Left kidney (tissue), 2 donors: Measurements from ENCODE around the gene SCYL3. TPM values are rescaled to one million over a fixed set of nuclear protein-coding genes. Genes with fewer than 3 reads are reported as not detected.
"Not testable (repeated sequence)": the region's sequence is repeated elsewhere in the genome, so short reads cannot be mapped to it uniquely, and the experiment has no call there.

ENCODE experiments used
- DNase-seq: peaks from one replicate; pipeline ENCODE4 v3.0.0-alpha.2; 2013
- polyA plus RNA-seq: library from polyadenylated mRNA; unstranded; fragments of 120-200 nt; gene quantifications from one replicate; pipeline ENCODE4 v1.2.1, GENCODE V29; 2013; ENCODE audit not compliant: insufficient read length

Gene SCYL3
- polyA plus RNA-seq, 1 donor = 20.9 TPM

DNA sequence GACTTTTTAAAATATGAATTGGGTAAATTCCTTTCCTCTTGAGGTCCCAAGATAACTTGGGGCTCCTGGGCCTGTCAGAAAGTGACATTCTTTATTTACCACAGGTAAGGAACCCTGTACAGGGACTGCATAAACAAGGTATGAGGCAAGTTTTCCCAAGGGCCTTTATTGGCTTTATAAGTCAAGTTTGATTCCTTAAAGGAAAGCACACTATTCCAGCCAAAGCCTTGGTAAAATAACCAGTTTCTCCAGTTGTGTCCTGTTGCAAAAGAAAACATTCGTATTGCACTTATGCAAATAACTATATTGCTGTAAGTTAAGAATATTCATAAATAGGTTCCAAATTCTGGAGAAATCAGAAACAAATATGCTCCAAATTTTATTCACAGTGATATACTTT lies 77.1 kb downstream of the SCYL3 start:
- DNase-seq = no peak

DNA sequence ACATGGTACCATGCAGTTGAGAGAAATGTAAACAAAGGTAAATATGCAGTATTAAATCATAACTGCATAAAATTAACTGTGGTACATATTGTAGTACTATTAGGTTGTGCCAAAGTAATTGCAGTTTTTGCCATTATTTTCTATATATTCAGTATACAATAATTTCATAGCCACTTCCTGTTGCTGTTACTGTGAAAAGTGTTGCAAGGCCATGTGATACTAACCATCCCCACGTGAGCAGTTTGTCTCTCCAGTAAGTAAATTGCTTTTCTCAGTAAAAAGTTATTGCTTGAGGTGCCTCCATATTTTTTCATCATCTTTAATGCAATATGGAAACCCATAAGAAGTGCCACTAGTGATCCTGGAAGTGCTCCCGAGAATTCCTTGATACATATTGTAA lies 79.4 kb downstream of the SCYL3 start:
- no peak for DNase-seq

DNA sequence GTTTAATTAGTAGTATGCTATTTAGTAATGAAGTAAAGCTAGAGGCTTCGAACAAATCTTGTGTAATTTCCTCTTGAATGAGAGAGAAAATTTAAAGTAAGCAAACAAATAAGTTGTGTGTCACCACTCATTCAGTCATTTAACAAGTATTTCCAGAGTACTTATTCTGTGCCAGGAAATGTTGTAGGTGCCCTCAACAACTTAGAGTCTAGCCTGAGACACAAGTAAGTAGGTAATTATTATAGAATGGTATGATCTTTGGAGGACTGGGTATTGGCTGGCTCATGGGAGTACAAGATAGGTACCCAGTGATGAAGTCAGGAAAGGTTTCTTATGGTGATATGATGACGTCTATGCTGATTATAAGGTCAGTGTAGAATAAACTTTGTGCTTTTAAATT lies 81.6 kb downstream of the SCYL3 start:
- DNase-seq = no peak

DNA sequence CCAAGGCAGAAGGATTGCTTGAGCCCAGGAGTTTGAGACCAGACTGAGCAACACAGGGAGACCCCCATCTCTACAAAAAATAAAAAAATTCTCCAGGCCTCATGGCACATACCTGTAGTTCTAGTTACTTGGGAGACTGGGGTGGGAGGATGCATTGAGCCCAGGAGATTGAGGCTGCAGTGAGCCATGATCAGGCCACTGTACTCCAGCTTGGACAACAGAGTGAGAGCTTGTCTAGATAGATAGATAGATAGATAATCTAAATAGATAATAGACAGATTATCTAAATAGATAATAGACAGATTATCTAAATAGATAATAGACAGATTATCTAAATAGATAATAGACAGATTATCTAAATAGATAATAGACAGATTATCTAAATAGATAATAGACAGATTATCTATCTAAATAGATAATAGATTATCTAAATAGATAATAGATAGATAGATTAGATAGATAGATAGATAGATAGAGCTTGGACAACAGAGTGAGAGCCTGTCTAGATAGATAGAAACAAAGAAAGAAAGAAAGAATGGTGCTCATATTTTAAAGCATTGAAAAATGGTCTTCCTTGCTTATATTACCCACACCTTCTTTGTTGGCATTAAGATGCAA lies 82.2 kb downstream of the SCYL3 start:
- DNase-seq = not testable (repeated sequence)

DNA sequence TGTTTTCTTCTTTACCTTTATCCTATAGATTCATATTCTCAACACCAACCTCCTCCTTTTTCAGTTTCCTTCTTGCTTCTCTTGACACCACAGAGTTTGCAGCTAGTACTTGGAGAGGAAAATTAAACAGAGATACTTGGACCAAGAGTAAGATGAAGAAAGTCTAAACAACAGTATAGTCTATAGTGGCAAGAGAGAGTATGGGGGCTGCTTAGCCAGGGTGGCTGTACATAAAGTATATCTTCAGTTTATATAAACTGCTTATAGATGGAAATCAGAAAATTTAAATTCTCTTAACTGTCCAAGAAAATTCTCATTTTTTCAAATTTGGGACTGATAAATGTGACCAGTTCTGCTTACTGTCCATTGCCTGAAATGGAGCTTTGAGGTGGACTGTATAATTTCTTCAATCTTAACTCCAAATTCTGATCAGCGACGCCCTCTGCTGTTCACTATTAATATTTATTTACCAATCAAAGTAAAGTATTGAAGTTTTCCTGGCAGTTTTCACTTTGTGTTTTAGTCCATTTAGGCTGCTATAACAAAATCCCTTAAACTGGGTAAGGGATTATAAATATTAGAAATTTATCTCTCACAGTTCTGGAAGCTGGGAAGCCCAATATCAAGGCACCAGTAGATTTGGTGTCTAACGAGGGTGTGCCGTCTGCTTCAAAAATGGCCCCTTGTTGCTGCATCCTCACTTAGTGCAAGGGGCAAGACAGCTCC lies 84.2 kb downstream of the SCYL3 start:
- DNase-seq = no peak

DNA sequence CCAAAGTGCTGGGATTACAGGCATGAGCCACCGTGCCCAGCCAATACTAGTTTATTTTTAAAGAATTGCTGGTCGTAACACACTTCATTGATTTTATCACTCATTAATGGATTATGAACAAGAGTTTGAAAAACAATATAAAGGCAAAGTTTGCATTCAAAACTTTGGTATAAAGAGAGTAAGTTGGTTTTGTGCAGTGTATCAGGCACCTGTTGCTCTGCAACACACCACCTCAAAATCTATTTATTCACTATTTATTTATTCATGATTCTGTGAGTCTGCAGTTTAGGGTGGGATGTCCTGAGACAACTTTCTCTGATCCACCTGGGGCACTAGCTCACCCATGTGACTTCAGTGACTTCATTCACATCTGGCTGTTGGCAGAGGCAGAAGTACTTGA lies 88.8 kb downstream of the SCYL3 start:
- no peak for DNase-seq

DNA sequence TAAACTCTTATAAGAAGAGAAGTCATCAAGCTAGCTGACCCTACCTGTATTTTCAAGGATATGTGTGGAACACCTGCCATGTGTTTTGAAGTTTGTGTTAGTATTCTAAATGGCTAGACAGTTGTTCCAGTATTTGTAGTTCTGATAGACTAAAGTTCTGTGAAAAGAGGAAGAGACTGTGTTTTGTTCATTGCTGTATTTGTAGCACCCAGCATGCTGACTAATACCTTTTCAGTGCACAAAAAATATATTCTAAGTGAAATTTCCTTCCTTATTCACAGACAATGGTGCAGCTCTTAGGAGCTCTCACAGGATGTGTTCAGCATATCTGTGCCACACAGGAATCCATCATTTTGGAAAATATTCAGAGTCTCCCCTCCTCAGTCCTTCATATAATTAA lies 90.8 kb downstream of the SCYL3 start:
- no peak for DNase-seq

Other genes with a start within 250 kb of the SCYL3 start
- gene SELL, start 182.3 kb downstream of the SCYL3 start, polyA plus RNA-seq = 2.1 TPM
- 0.52 TPM for gene SELE, start 159.8 kb downstream of the SCYL3 start, polyA plus RNA-seq
- gene METTL18, start 99.0 kb downstream of the SCYL3 start, polyA plus RNA-seq = 15.8 TPM
- gene KIFAP3, start 180.8 kb upstream of the SCYL3 start, polyA plus RNA-seq = 47.9 TPM